ENCODE data around the gene GPR146.

GRCh38 chr7:1076184-1077072 is 32.1 kb downstream of the GPR146 start:
- TF ChIP-seq, protein P1, sequence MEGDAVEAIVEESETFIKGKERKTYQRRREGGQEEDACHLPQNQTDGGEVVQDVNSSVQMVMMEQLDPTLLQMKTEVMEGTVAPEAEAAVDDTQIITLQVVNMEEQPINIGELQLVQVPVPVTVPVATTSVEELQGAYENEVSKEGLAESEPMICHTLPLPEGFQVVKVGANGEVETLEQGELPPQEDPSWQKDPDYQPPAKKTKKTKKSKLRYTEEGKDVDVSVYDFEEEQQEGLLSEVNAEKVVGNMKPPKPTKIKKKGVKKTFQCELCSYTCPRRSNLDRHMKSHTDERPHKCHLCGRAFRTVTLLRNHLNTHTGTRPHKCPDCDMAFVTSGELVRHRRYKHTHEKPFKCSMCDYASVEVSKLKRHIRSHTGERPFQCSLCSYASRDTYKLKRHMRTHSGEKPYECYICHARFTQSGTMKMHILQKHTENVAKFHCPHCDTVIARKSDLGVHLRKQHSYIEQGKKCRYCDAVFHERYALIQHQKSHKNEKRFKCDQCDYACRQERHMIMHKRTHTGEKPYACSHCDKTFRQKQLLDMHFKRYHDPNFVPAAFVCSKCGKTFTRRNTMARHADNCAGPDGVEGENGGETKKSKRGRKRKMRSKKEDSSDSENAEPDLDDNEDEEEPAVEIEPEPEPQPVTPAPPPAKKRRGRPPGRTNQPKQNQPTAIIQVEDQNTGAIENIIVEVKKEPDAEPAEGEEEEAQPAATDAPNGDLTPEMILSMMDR (IDR thresholded peaks at IDR 0.05): no peak
- no peak for TF ChIP-seq POLR2A (IDR thresholded peaks at IDR 0.05)

Measured in thyroid gland (tissue), 4 donors.